Endothelial cell of umbilical vein (primary cell): ENCODE results near the gene CARD16. TPM values are rescaled to one million over a fixed set of nuclear protein-coding genes. Genes with fewer than 3 reads are reported as not detected.

Experiments
- BruUV-seq: library from RNA; stranded (reverse); fragments of 400-500 nt; replicated peaks from 2 replicates; lab custom pipeline; 2021; lab: Mats Ljungman, UMichigan
- CTCF ChIA-PET: fragments of 300-600, 350-600 bp; sonication (Branson Sonifier 250); formaldehyde crosslinking; loops from one replicate; lab custom pipeline; 2021; ENCODE audit warnings: antibody characterized with exemption, inconsistent platforms; lab: Charles Lee
- POLR2A ChIA-PET: fragments of 300-600, 350-600 bp; sonication (Branson Sonifier 250); formaldehyde crosslinking; loops from one replicate; lab custom pipeline; 2021; ENCODE audit warnings: antibody characterized with exemption, inconsistent platforms; lab: Charles Lee
- DNase-seq: peaks from one replicate; pipeline ENCODE4 v3.0.0-alpha.2; 2011; ENCODE audit warnings: low read depth, low spot score
- FAIRE-seq: peaks from 2 replicates; lab custom pipeline; 2011; peaks lifted over from hg19 to GRCh38; lab: Jason Lieb, UNC
- H2AFZ ChIP-seq: 2 replicates; pipeline ENCODE4 v1.6.0; 2012; ENCODE audit warnings: low read depth, low read length, control low read depth, inconsistent platforms
- H3K27ac ChIP-seq: 2 replicates; pipeline ENCODE4 v1.5.1; 2011; ENCODE audit warnings: low read depth, mild to moderate bottlenecking, control low read depth, low read length, moderate library complexity; ENCODE audit not compliant: insufficient read depth
- H3K27me3 ChIP-seq, 2 experiments: 2 replicates each; pipeline versions ENCODE4 v1.6.0 to v1.6.1; 2011; ENCODE audit warnings: low read length in 2 of 2, mixed read lengths in 1 of 2; ENCODE audit not compliant: control insufficient read depth in 2 of 2, insufficient read depth in 2 of 2
- H3K36me3 ChIP-seq, 2 experiments: 2 replicates in 1 of 2; 3 replicates in 1 of 2; pipeline ENCODE4 v1.5.1; 2011; ENCODE audit warnings: low read length in 2 of 2, mild to moderate bottlenecking in 1 of 2, moderate library complexity in 1 of 2; ENCODE audit not compliant: control insufficient read depth in 2 of 2, insufficient read depth in 2 of 2; ENCODE audit errors: extremely low read depth in 1 of 2
- H3K4me1 ChIP-seq: 3 replicates; pipeline ENCODE4 v1.5.1; 2011; ENCODE audit warnings: mild to moderate bottlenecking, low read length; ENCODE audit not compliant: control insufficient read depth, insufficient read depth; ENCODE audit errors: extremely low read depth
- H3K4me2 ChIP-seq: 2 replicates; pipeline ENCODE4 v1.6.1; 2011; ENCODE audit warnings: low read length, control low read depth, mixed read lengths; ENCODE audit not compliant: insufficient read depth
- H3K4me3 ChIP-seq, 3 experiments: fragments of 200-600 bp in 1 of 3; sonication (generic), shearing (Covaris generic) in 1 of 3; replicated peaks in 1 of 3; 2 replicates each; pipeline ENCODE4 v1.5.1; 2011 to 2016; ENCODE audit warnings: control low read depth in 3 of 3, low read length in 3 of 3, mild to moderate bottlenecking in 2 of 3, inconsistent platforms in 1 of 3, low read depth in 1 of 3, moderate library complexity in 1 of 3; ENCODE audit not compliant: insufficient read depth in 1 of 3
- H3K79me2 ChIP-seq: 2 replicates; pipeline ENCODE4 v1.6.0; 2012; ENCODE audit warnings: low read length, inconsistent platforms; ENCODE audit not compliant: control insufficient read depth, insufficient read depth
- H3K9ac ChIP-seq: replicated peaks from 2 replicates; pipeline ENCODE3; 2011; ENCODE audit warnings: low read length, control low read depth; ENCODE audit not compliant: insufficient read depth; ENCODE audit errors: extremely low read depth
- H3K9me1 ChIP-seq: replicated peaks from 3 replicates; pipeline ENCODE4 v1.6.0; 2011; ENCODE audit warnings: mild to moderate bottlenecking, low read length; ENCODE audit not compliant: control insufficient read depth, insufficient read depth; ENCODE audit errors: extremely low read depth
- H3K9me3 ChIP-seq: replicated peaks from 2 replicates; pipeline ENCODE4 v1.5.1; 2012; ENCODE audit warnings: low read length, inconsistent platforms; ENCODE audit not compliant: control insufficient read depth, insufficient read depth
- H4K20me1 ChIP-seq: replicated peaks from 2 replicates; pipeline ENCODE3; 2011; ENCODE audit warnings: mild to moderate bottlenecking, low read length; ENCODE audit not compliant: control insufficient read depth, insufficient read depth; ENCODE audit errors: extremely low read depth
- CTCF ChIP-seq, 2 donors: IDR thresholded peaks; 1 replicate in 1 of 2; 2 replicates in 1 of 2; pipeline ENCODE4 v1.5.1; 2011; ENCODE audit warnings: low read length in 2 of 2, mild to moderate bottlenecking in 2 of 2, moderate library complexity in 2 of 2, control low read depth in 1 of 2, inconsistent platforms in 1 of 2, low read depth in 1 of 2; ENCODE audit not compliant: insufficient read depth in 1 of 2; ENCODE audit errors: extremely low read depth in 1 of 2
- EZH2 ChIP-seq: IDR thresholded peaks from 2 replicates; pipeline ENCODE4 v1.6.1; 2012; ENCODE audit warnings: borderline replicate concordance, low read depth, mild to moderate bottlenecking, moderate library complexity, low read length, inconsistent platforms; ENCODE audit not compliant: severe bottlenecking
- FOS ChIP-seq: IDR thresholded peaks from 2 replicates; pipeline ENCODE4 v1.6.1; 2011; ENCODE audit warnings: mild to moderate bottlenecking, low read length, moderate library complexity, borderline replicate concordance; ENCODE audit not compliant: insufficient read depth
- GATA2 ChIP-seq: IDR thresholded peaks from 2 replicates; pipeline ENCODE4 v1.7.0; 2011; ENCODE audit warnings: low read depth, mild to moderate bottlenecking, moderate library complexity, mixed read lengths, low read length; ENCODE audit not compliant: insufficient read length, insufficient read depth
- JUN ChIP-seq: IDR thresholded peaks from 2 replicates; pipeline ENCODE4 v1.6.1; 2011; ENCODE audit warnings: borderline replicate concordance, low read depth; ENCODE audit not compliant: insufficient read length, insufficient read depth
- MYC ChIP-seq: IDR thresholded peaks from one replicate; pipeline ENCODE4 v1.6.1; 2011; ENCODE audit warnings: mild to moderate bottlenecking, low read depth, low read length
- POLR2A ChIP-seq: IDR thresholded peaks from 2 replicates; pipeline ENCODE4 v1.6.1; 2012; ENCODE audit warnings: low read depth, mild to moderate bottlenecking, control low read depth, low read length
- POLR2AphosphoS5 ChIP-seq: IDR thresholded peaks from 2 replicates; pipeline ENCODE4 v1.6.1; 2012; ENCODE audit warnings: low read depth, mild to moderate bottlenecking, control low read depth, low read length, moderate library complexity; ENCODE audit not compliant: insufficient read depth
- dilution Hi-C: fragments of 300-500 bp; cut with MboI; formaldehyde crosslinking; loops from one replicate; pipeline ENCODE4 v1.15.0; 2019; ENCODE audit warnings: low sequenced_read_pairs; ENCODE audit not compliant: extremely low pct_ligation_motif_present
- intact Hi-C: fragments of 100-400 bp; cut with micrococcal nuclease; formaldehyde crosslinking; loops from one replicate; pipeline ENCODE4 v1.10.0; 2022
- polyA plus RNA-seq, 4 experiments: library from polyadenylated mRNA; depleted of rRNA in 3 of 4; stranded (reverse) in 3 of 4; unstranded in 1 of 4; fragments of >200 nt; gene quantifications; 2 replicates each; pipeline versions ENCODE4 v1.2.1 to v1.2.3, GENCODE V29; 2011 to 2012; ENCODE audit warnings: missing spikeins in 1 of 4
- total RNA-seq: library from RNA; stranded (reverse); gene quantifications from 2 replicates; pipeline ENCODE4 v1.2.3, GENCODE V29; 2021
- TF ChIP-seq, protein P1 (sequence below): IDR thresholded peaks from 2 replicates; pipeline ENCODE4 v1.6.1; 2011; ENCODE audit not compliant: insufficient read depth, insufficient read length

Gene CARD16
- total and polyA plus RNA-seq, 2 donors (not counting 3 experiments of a cell fraction or from before 2014, with no cell fraction given), result 26.8 to 76.6 TPM

- Histone ChIP-seq H2AFZ (no peak overlapping the region), H3K9me1 (no peaks in the 10 kb centered on the region), H4K20me1 (no peaks in the 10 kb centered on the region), H3K4me2 (no peak overlapping the region), H3K79me2 (no peaks in the 10 kb centered on the region), H3K27me3 (no peaks in the 10 kb centered on the region), H3K9ac (no peak overlapping the region), H3K9me3 (no peaks in the 10 kb centered on the region), H3K36me3 (no peaks in the 10 kb centered on the region), H3K4me1 (no peaks in the 10 kb centered on the region), H3K4me3 (no peak overlapping the region), H3K27ac (no peak overlapping the region)
- ChIA-PET CTCF (interaction anchor here (1.1 to 1.3 kb wide), 2 partner anchors 16 to 51 kb away, joined by 3 read pairs; no protein-coding TSS in a partner anchor), POLR2A (no interaction called here)
- dilution Hi-C loops (no loop called here), intact Hi-C loops (no loop called here)
- DNase-seq (no peak), FAIRE-seq (no peak)
- TF ChIP-seq POLR2AphosphoS5, result no peak
- no peak for TF ChIP-seq CTCF (IDR thresholded peaks at IDR 0.05; ENCODE audit: extremely low read depth in 1 of 2, insufficient read depth in 1 of 2, low read depth in 1 of 2, low read length in 2 of 2)
- TF ChIP-seq GATA2, result no peak
- TF ChIP-seq POLR2A, result no peak
- TF ChIP-seq, protein P1, sequence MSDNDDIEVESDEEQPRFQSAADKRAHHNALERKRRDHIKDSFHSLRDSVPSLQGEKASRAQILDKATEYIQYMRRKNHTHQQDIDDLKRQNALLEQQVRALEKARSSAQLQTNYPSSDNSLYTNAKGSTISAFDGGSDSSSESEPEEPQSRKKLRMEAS, result no peak
- BruUV-seq, result no TSS peak
Measured at GRCh38 chr11:105027678-105028077, 17.5 kb downstream of the CARD16 start.

DNA sequence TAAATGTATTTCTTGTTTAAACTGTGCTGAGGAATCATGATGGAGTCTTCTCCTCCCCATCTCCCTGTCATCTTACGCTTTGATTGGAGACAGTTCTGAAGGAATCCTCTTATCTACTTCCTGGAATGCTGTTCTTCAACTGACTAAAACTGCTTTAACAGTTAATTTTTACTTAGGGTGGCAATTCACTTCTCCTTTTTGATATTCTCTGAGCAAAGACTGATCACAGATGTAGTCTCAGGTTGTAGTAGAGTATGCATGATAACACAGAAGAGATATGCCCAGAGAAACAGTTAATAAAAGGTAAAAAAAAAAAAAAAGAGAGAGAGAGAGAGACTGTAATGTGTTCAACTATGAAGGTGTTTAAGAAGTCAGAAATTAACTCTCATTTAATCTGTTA is 20.7 kb downstream of the CARD16 start:
- Histone ChIP-seq H3K27ac (no peak overlapping the region), H3K9me3 (no peaks in the 10 kb centered on the region), H3K36me3 (no peaks in the 10 kb centered on the region), H2AFZ (no peak overlapping the region), H3K79me2 (no peaks in the 10 kb centered on the region), H4K20me1 (no peaks in the 10 kb centered on the region), H3K27me3 (no peaks in the 10 kb centered on the region), H3K9me1 (no peaks in the 10 kb centered on the region), H3K4me2 (no peak overlapping the region), H3K4me3 (no peak overlapping the region), H3K4me1 (no peaks in the 10 kb centered on the region), H3K9ac (no peak overlapping the region)
- dilution Hi-C loops (no loop called here), intact Hi-C loops (no loop called here)
- ChIA-PET CTCF (interaction anchor here (0.5 kb wide), 1 partner anchor 66 kb away, joined by 3 read pairs; no protein-coding TSS in a partner anchor), POLR2A (no interaction called here)
- no TSS peak for BruUV-seq
- no peak for DNase-seq
- no peak for FAIRE-seq
- TF ChIP-seq EZH2 (no peak), GATA2 (no peak), POLR2AphosphoS5 (no peak), POLR2A (no peak), JUN (no peak), MYC (no peak), FOS (no peak), CTCF (IDR thresholded peaks at IDR 0.05; ENCODE audit: extremely low read depth in 1 of 2, insufficient read depth in 1 of 2, low read depth in 1 of 2, low read length in 2 of 2) (no peak)
- TF ChIP-seq, protein P1, result no peak
